Neural cell (in vitro differentiated cells): ENCODE measurements around the gene UBA6. TPM values are rescaled to one million over a fixed set of nuclear protein-coding genes. Genes with fewer than 3 reads are reported as not detected.

ENCODE experiments used
- H2AFZ ChIP-seq: fragments of 200-600, 300-800 bp; sonication (generic), shearing (Covaris generic); 2 replicates; pipeline ENCODE4 v1.6.0; 2014; ENCODE audit warnings: low read depth, mild to moderate bottlenecking, antibody characterized with exemption, low read length, moderate library complexity
- H3F3A ChIP-seq: fragments of 200-600 bp; shearing (Covaris generic); 2 replicates; pipeline ENCODE4 v1.6.1; 2016; ENCODE audit warnings: mild to moderate bottlenecking, moderate library complexity, mixed read lengths, antibody characterized with exemption, low read length; ENCODE audit not compliant: insufficient read depth, poor library complexity, severe bottlenecking
- H3K27ac ChIP-seq: fragments of 200-600, 300-800 bp; sonication (generic), shearing (Covaris generic); 2 replicates; pipeline ENCODE4 v1.5.1; 2014; ENCODE audit warnings: mild to moderate bottlenecking, low read length, moderate library complexity
- H3K27me3 ChIP-seq: fragments of 300-800, 200-600 bp; sonication (generic), shearing (Covaris generic); 2 replicates; pipeline ENCODE4 v1.6.0; 2014; ENCODE audit warnings: mild to moderate bottlenecking, low read depth, low read length, moderate library complexity; ENCODE audit not compliant: insufficient read depth
- H3K36me3 ChIP-seq: fragments of 300-800, 200-600 bp; sonication (generic), shearing (Covaris generic); 2 replicates; pipeline ENCODE4 v1.5.1; 2014; ENCODE audit warnings: mild to moderate bottlenecking, antibody characterized with exemption, low read length, moderate library complexity; ENCODE audit not compliant: insufficient read depth
- H3K4me2 ChIP-seq: fragments of 300-800, 200-600 bp; sonication (generic), shearing (Covaris generic); 2 replicates; pipeline ENCODE4 v1.6.0; 2014; ENCODE audit warnings: mild to moderate bottlenecking, low read length
- H3K4me3 ChIP-seq: fragments of 300-800, 200-600 bp; sonication (generic), shearing (Covaris generic); 2 replicates; pipeline ENCODE4 v1.5.1; 2014; ENCODE audit warnings: mild to moderate bottlenecking, low read length, moderate library complexity
- H3K79me2 ChIP-seq: fragments of 200-600 bp; shearing (Covaris generic); replicated peaks from 2 replicates; pipeline ENCODE4 v1.6.0; 2014; ENCODE audit warnings: mild to moderate bottlenecking, low read length, moderate library complexity; ENCODE audit not compliant: insufficient read depth
- H3K9ac ChIP-seq: fragments of 300-800, 200-600 bp; sonication (generic), shearing (Covaris generic); 2 replicates; pipeline ENCODE4 v1.6.1; 2016; ENCODE audit warnings: mild to moderate bottlenecking, low read length, mixed read lengths
- H3K9me2 ChIP-seq: fragments of 200-600 bp; shearing (Covaris generic); 2 replicates; pipeline ENCODE4 v1.6.1; 2016; ENCODE audit warnings: mild to moderate bottlenecking, low read length, mixed read lengths; ENCODE audit not compliant: insufficient read depth
- H3K9me3 ChIP-seq: fragments of 200-600, 300-800 bp; sonication (generic), shearing (Covaris generic); 2 replicates; pipeline ENCODE4 v1.6.1; 2016; ENCODE audit warnings: mild to moderate bottlenecking, mixed run types, low read length, moderate library complexity, mixed read lengths
- H4K20me1 ChIP-seq: fragments of 200-600 bp; shearing (Covaris generic); 2 replicates; pipeline ENCODE4 v1.6.1; 2016; ENCODE audit warnings: mild to moderate bottlenecking, mixed run types; ENCODE audit not compliant: insufficient read depth
- EP300 ChIP-seq: fragments of 450-650 bp; conservative IDR thresholded peaks from 2 replicates; pipeline ENCODE4 v1.6.1; 2014; ENCODE audit warnings: antibody characterized with exemption, mild to moderate bottlenecking, moderate library complexity; ENCODE audit not compliant: poor library complexity, severe bottlenecking
- EZH2 ChIP-seq: fragments of 200-600, 300-800 bp; shearing (Covaris generic), sonication (generic); IDR thresholded peaks from 2 replicates; pipeline ENCODE4 v1.6.1; 2014; ENCODE audit warnings: antibody characterized with exemption, low read length, borderline replicate concordance, mild to moderate bottlenecking; ENCODE audit not compliant: insufficient read depth, poor library complexity, severe bottlenecking
- MXI1 ChIP-seq: fragments of 450-650 bp; conservative IDR thresholded peaks from 2 replicates; pipeline ENCODE4 v1.6.1; 2014; ENCODE audit warnings: antibody characterized with exemption, mild to moderate bottlenecking; ENCODE audit not compliant: poor library complexity, severe bottlenecking
- POLR2AphosphoS5 ChIP-seq: IDR thresholded peaks from 2 replicates; pipeline ENCODE4 v1.6.1; 2012
- RAD21 ChIP-seq: fragments of 450-650 bp; conservative IDR thresholded peaks from 2 replicates; pipeline ENCODE4 v1.6.1; 2014; ENCODE audit warnings: antibody characterized with exemption, mild to moderate bottlenecking, moderate library complexity
- SMC3 ChIP-seq: fragments of 450-650 bp; conservative IDR thresholded peaks from 2 replicates; pipeline ENCODE4 v1.6.1; 2014; ENCODE audit warnings: antibody characterized with exemption, mild to moderate bottlenecking, moderate library complexity; ENCODE audit not compliant: poor library complexity
- TAF1 ChIP-seq: IDR thresholded peaks from 2 replicates; pipeline ENCODE4 v1.6.1; 2012; ENCODE audit warnings: low read depth
- polyA plus RNA-seq: library from polyadenylated mRNA; depleted of rRNA; stranded (reverse); fragments of >200 nt; gene quantifications from 2 replicates; pipeline ENCODE4 v1.2.3, GENCODE V29; 2014
- TF ChIP-seq, protein P1 (sequence below): fragments of 450-650 bp; IDR thresholded peaks from 2 replicates; pipeline ENCODE4 v1.5.1; 2014; ENCODE audit warnings: antibody characterized with exemption, mild to moderate bottlenecking, moderate library complexity; ENCODE audit not compliant: poor library complexity, severe bottlenecking
- TF ChIP-seq, protein P2 (sequence below): IDR thresholded peaks from 2 replicates; pipeline ENCODE4 v1.6.1; 2012; ENCODE audit warnings: borderline replicate concordance

Gene UBA6
- polyA plus RNA-seq, 1 donor from 2014 or later = 126 TPM

DNA sequence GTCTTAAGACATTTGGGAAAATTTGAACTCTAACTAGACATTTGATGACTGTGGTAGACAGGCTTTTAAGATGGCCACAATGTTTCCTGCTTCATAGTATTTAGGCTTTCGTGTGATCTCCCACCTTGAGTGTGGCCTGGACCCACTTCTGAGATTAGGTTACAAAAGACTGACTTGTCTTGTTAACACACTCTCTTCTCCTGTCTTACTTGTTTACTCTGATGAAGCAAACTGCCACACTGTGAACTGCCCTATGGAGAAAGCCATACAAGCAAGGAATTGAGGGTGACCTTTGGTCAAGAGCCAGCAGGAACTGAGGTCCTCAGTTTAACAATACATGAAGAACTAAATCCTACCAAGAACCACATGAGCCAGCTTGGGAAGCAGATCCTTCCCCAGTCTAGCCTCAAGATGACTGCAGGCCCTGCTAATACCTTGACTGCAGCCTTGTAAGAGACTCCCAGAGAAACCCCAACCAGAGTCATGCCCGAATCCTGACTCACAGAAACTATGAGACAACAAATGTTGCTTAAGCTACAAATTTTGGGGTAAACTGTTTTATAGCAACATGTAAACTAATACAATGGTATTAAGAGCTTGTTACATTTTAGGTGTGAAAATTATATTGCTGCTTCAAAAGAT is 20.3 kb downstream of the UBA6 start:
- Histone ChIP-seq H3K36me3 (peaks cover 10% of the 10 kb centered on the region), H3K27me3 (no peaks in the 10 kb centered on the region), H3F3A (no peaks in the 10 kb centered on the region), H3K79me2 (no peaks in the 10 kb centered on the region), H3K27ac (no peak overlapping the region), H3K9me3 (no peaks in the 10 kb centered on the region), H3K9ac (no peak overlapping the region), H2AFZ (no peak overlapping the region), H3K4me3 (no peak overlapping the region), H4K20me1 (no peaks in the 10 kb centered on the region), H3K9me2 (no peaks in the 10 kb centered on the region), H3K4me2 (no peak overlapping the region)
- TF ChIP-seq EP300 (no peak), TAF1 (no peak), EZH2 (no peak), POLR2AphosphoS5 (no peak), SMC3 (no peak), RAD21 (no peak), MXI1 (no peak)
- TF ChIP-seq, protein P1, sequence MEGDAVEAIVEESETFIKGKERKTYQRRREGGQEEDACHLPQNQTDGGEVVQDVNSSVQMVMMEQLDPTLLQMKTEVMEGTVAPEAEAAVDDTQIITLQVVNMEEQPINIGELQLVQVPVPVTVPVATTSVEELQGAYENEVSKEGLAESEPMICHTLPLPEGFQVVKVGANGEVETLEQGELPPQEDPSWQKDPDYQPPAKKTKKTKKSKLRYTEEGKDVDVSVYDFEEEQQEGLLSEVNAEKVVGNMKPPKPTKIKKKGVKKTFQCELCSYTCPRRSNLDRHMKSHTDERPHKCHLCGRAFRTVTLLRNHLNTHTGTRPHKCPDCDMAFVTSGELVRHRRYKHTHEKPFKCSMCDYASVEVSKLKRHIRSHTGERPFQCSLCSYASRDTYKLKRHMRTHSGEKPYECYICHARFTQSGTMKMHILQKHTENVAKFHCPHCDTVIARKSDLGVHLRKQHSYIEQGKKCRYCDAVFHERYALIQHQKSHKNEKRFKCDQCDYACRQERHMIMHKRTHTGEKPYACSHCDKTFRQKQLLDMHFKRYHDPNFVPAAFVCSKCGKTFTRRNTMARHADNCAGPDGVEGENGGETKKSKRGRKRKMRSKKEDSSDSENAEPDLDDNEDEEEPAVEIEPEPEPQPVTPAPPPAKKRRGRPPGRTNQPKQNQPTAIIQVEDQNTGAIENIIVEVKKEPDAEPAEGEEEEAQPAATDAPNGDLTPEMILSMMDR = no peak
- TF ChIP-seq, protein P2, sequence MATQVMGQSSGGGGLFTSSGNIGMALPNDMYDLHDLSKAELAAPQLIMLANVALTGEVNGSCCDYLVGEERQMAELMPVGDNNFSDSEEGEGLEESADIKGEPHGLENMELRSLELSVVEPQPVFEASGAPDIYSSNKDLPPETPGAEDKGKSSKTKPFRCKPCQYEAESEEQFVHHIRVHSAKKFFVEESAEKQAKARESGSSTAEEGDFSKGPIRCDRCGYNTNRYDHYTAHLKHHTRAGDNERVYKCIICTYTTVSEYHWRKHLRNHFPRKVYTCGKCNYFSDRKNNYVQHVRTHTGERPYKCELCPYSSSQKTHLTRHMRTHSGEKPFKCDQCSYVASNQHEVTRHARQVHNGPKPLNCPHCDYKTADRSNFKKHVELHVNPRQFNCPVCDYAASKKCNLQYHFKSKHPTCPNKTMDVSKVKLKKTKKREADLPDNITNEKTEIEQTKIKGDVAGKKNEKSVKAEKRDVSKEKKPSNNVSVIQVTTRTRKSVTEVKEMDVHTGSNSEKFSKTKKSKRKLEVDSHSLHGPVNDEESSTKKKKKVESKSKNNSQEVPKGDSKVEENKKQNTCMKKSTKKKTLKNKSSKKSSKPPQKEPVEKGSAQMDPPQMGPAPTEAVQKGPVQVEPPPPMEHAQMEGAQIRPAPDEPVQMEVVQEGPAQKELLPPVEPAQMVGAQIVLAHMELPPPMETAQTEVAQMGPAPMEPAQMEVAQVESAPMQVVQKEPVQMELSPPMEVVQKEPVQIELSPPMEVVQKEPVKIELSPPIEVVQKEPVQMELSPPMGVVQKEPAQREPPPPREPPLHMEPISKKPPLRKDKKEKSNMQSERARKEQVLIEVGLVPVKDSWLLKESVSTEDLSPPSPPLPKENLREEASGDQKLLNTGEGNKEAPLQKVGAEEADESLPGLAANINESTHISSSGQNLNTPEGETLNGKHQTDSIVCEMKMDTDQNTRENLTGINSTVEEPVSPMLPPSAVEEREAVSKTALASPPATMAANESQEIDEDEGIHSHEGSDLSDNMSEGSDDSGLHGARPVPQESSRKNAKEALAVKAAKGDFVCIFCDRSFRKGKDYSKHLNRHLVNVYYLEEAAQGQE = no peak

DNA sequence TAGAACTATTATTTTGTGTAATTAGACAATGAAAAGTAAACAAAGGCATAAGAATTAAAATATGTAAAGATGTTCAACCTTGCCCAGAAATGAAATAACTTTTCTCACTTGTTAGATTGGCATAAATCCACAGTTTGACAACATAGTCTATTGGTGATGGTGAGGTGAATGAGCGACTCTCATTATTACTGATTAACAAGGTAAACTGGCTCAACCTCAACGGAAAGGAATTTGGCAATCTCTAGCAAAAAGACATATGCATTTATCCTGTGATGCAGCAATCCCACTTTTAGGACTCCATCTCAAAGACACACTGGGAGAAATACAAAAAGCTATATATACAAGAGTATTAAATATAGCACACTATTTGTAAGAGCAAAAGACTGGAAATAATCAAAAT is 22.3 kb downstream of the UBA6 start:
- TF ChIP-seq, protein P1 = no peak
- TF ChIP-seq RAD21 = no peak
- Histone ChIP-seq H3K4me3 (no peak overlapping the region), H4K20me1 (no peaks in the 10 kb centered on the region), H3K36me3 (peaks cover 19% of the 10 kb centered on the region), H3K27ac (no peak overlapping the region), H3K9ac (no peak overlapping the region), H3K9me2 (no peaks in the 10 kb centered on the region), H3K9me3 (no peaks in the 10 kb centered on the region), H3F3A (no peaks in the 10 kb centered on the region), H2AFZ (no peak overlapping the region), H3K4me2 (no peak overlapping the region), H3K79me2 (no peaks in the 10 kb centered on the region), H3K27me3 (no peaks in the 10 kb centered on the region)
